GM12878 (cell line): ENCODE results near the gene MYLK4.

Experiments
- CREB1 ChIP-seq: IDR thresholded peaks from 2 replicates; pipeline ENCODE4 v1.6.1; 2012; ENCODE audit warnings: low read depth, mild to moderate bottlenecking, inconsistent platforms
- POLR2A ChIP-seq: IDR thresholded peaks from 2 replicates; pipeline ENCODE4 v1.6.1; 2011; ENCODE audit warnings: low read depth, mild to moderate bottlenecking, low read length
- RAD21 ChIP-seq: IDR thresholded peaks from 2 replicates; pipeline ENCODE4 v1.6.1; 2011; ENCODE audit warnings: mild to moderate bottlenecking, low read depth, low read length, moderate library complexity; ENCODE audit not compliant: insufficient read depth
- SREBF2 ChIP-seq: IDR thresholded peaks from 2 replicates; pipeline ENCODE4 v1.6.1; 2012; ENCODE audit warnings: mild to moderate bottlenecking, low read length
- TCF7 ChIP-seq: IDR thresholded peaks from 2 replicates; pipeline ENCODE4 v1.6.1; 2014; ENCODE audit warnings: antibody characterized with exemption, borderline replicate concordance

DNA sequence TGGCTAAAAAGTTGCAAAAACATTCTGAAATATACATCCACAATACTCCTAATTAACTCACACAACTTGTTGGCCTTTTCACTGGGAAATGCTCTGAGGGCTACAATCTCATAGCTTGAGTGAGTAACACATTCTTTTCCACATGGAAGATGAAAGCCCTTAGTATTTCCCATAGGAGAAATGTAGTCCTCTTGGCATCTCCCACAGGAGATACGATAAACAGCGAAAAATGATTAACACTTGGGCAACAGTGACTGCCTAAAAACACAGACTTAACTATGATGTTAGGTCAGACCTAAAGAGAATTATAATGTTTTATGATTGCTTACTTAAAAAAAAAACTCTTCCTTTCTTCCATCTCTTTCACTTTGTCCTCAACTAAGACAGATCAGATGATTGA lies 9.0 kb downstream of the MYLK4 start:
- TF ChIP-seq CREB1: no peak
- TF ChIP-seq TCF7: no peak
- TF ChIP-seq RAD21: no peak
- TF ChIP-seq POLR2A: no peak
- no peak for TF ChIP-seq SREBF2
